Loucy (cell line): ENCODE results near the gene TIAM2.

Experiments used
- H2AFZ ChIP-seq: fragments of 200-600 bp; sonication (generic); 2 replicates; pipeline ENCODE4 v1.6.0; 2016; ENCODE audit warnings: antibody characterized with exemption, mild to moderate bottlenecking, low read length, moderate library complexity
- H3F3A ChIP-seq: fragments of 200-600 bp; 2 replicates; pipeline ENCODE4 v1.6.0; 2016; ENCODE audit warnings: antibody characterized with exemption, low read depth, mild to moderate bottlenecking
- H3K27me3 ChIP-seq: fragments of 200-600 bp; sonication (generic); 2 replicates; pipeline ENCODE4 v1.6.1; 2014; ENCODE audit warnings: low read length, mild to moderate bottlenecking; ENCODE audit not compliant: insufficient read depth, poor library complexity, severe bottlenecking
- H3K36me3 ChIP-seq: fragments of 200-600 bp; sonication (generic); 2 replicates; pipeline ENCODE4 v1.6.1; 2016; ENCODE audit warnings: low read length; ENCODE audit not compliant: insufficient read depth
- H3K4me1 ChIP-seq: fragments of 200-600 bp; sonication (generic); 2 replicates; pipeline ENCODE4 v1.5.1; 2014; ENCODE audit warnings: low read length, mild to moderate bottlenecking; ENCODE audit not compliant: insufficient read depth, poor library complexity, severe bottlenecking
- H3K4me2 ChIP-seq: fragments of 200-600 bp; sonication (generic); 2 replicates; pipeline ENCODE4 v1.6.0; 2014; ENCODE audit warnings: antibody characterized with exemption, low read length, low read depth, mild to moderate bottlenecking; ENCODE audit not compliant: poor library complexity, severe bottlenecking
- H3K4me3 ChIP-seq: fragments of 200-600 bp; sonication (generic); 2 replicates; pipeline ENCODE4 v1.5.1; 2014; ENCODE audit warnings: low read length, mild to moderate bottlenecking, mixed read lengths; ENCODE audit not compliant: poor library complexity, severe bottlenecking
- H3K79me2 ChIP-seq: fragments of 200-600 bp; sonication (generic); 2 replicates; pipeline ENCODE4 v1.6.1; 2014; ENCODE audit warnings: low read length; ENCODE audit not compliant: insufficient read depth
- H3K9ac ChIP-seq: fragments of 200-600 bp; sonication (generic); 2 replicates; pipeline ENCODE4 v1.6.0; 2014; ENCODE audit warnings: mild to moderate bottlenecking, low read depth, low read length, moderate library complexity; ENCODE audit not compliant: poor library complexity, severe bottlenecking
- H3K9me2 ChIP-seq: fragments of 200-600 bp; sonication (generic); replicated peaks from 2 replicates; pipeline ENCODE4 v1.6.1; 2016; ENCODE audit warnings: low read depth, low read length, mixed read lengths
- H3K9me3 ChIP-seq: fragments of 200-600 bp; sonication (generic); 2 replicates; pipeline ENCODE4 v1.6.1; 2014; ENCODE audit warnings: mild to moderate bottlenecking, antibody characterized with exemption, low read length, low read depth; ENCODE audit not compliant: insufficient read depth
- H4K20me1 ChIP-seq: fragments of 200-600 bp; sonication (generic); 2 replicates; pipeline ENCODE4 v1.6.0; 2014; ENCODE audit warnings: antibody characterized with exemption, low read length, mild to moderate bottlenecking; ENCODE audit not compliant: insufficient read depth, poor library complexity, severe bottlenecking
- CTCF ChIP-seq: fragments of 200-600 bp; sonication (generic); conservative IDR thresholded peaks from 2 replicates; pipeline ENCODE4 v1.5.1; 2014; ENCODE audit warnings: mild to moderate bottlenecking, antibody characterized with exemption, low read length
- EZH2phosphoT487 ChIP-seq: fragments of 200-600 bp; IDR thresholded peaks from 2 replicates; pipeline ENCODE4 v1.6.1; 2018; ENCODE audit warnings: antibody characterized with exemption, mild to moderate bottlenecking, moderate library complexity, borderline replicate concordance

The TIAM2 gene

GRCh38 chr6:155219299-155219698 lies 224.2 kb downstream of the TIAM2 start:
- Histone ChIP-seq H3K9me2 (no peaks in the 10 kb centered on the region), H2AFZ (no peak overlapping the region), H4K20me1 (no peaks in the 10 kb centered on the region), H3K9me3 (no peaks in the 10 kb centered on the region), H3K4me2 (no peak overlapping the region), H3K27me3 (no peaks in the 10 kb centered on the region), H3K4me1 (no peaks in the 10 kb centered on the region), H3F3A (no peaks in the 10 kb centered on the region), H3K79me2 (no peaks in the 10 kb centered on the region), H3K9ac (no peak overlapping the region), H3K36me3 (no peaks in the 10 kb centered on the region), H3K4me3 (no peak overlapping the region)
- TF ChIP-seq EZH2phosphoT487 (no peak), CTCF (no peak)

DNA sequence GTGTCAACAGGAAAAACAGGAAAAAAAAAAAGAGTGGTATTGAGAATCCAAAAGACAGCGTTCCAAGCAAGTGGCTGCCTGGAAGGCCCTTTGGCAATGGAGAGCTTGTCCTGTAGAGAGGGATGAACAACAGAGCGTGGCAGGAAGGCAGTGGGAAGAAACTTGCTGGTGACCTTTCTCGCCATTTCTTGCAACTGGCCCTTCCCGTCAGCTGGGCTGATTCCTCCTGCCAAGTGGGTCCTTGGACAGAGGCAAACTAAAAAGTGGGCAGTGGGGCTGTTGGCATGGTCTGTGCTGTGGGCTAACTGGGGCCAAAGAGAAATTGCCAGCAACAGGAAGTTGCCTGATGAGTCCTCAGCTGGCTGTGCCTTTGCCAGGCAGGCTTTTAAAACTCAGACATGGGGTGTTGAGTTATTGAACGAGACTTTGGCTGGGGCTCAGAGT lies 224.8 kb downstream of the TIAM2 start:
- Histone ChIP-seq H3K79me2 (no peaks in the 10 kb centered on the region), H3K4me2 (no peak overlapping the region), H3K9me2 (no peaks in the 10 kb centered on the region), H3K9me3 (no peaks in the 10 kb centered on the region), H3K4me1 (no peaks in the 10 kb centered on the region), H3K36me3 (no peaks in the 10 kb centered on the region), H3K27me3 (no peaks in the 10 kb centered on the region), H4K20me1 (no peaks in the 10 kb centered on the region), H3K4me3 (no peak overlapping the region), H3F3A (no peaks in the 10 kb centered on the region), H2AFZ (no peak overlapping the region), H3K9ac (no peak overlapping the region)
- TF ChIP-seq CTCF (no peak), EZH2phosphoT487 (no peak)

GRCh38 chr6:155221086-155221485 lies 226.0 kb downstream of the TIAM2 start:
- Histone ChIP-seq H3K4me1 (no peaks in the 10 kb centered on the region), H3F3A (no peaks in the 10 kb centered on the region), H3K4me3 (no peak overlapping the region), H3K9ac (no peak overlapping the region), H3K79me2 (no peaks in the 10 kb centered on the region), H3K9me2 (no peaks in the 10 kb centered on the region), H3K4me2 (no peak overlapping the region), H3K36me3 (no peaks in the 10 kb centered on the region), H3K27me3 (no peaks in the 10 kb centered on the region), H2AFZ (no peak overlapping the region), H4K20me1 (no peaks in the 10 kb centered on the region), H3K9me3 (no peaks in the 10 kb centered on the region)
- TF ChIP-seq EZH2phosphoT487 (no peak), CTCF (no peak)
